ENCODE data around the gene ARHGEF17.

- no peak for TF ChIP-seq CTCF (conservative IDR thresholded peaks at IDR 0.05 in 1 of 2, IDR thresholded peaks at IDR 0.05 in 1 of 2; ENCODE audit: low read depth in 1 of 2, low read length in 2 of 2)
- TF ChIP-seq EZH2 (IDR thresholded peaks at IDR 0.05; ENCODE audit: low read length, missing control alignments): no peak
Observed at GRCh38 chr11:73263640-73264039, 44.4 kb upstream of the ARHGEF17 start.
